OCI-LY7 (cell line): ENCODE results near the gene ISOC2.

Experiments used
- CTCF ChIP-seq: fragments of 200-600 bp; sonication (generic); conservative IDR thresholded peaks from 2 replicates; pipeline ENCODE4 v1.5.1; 2014; ENCODE audit warnings: mild to moderate bottlenecking, antibody characterized with exemption, low read length, moderate library complexity, mixed read lengths
- EZH2phosphoT487 ChIP-seq: fragments of 200-600 bp; sonication (generic); IDR thresholded peaks from 2 replicates; pipeline ENCODE4 v1.6.1; 2018; ENCODE audit warnings: low read depth, borderline replicate concordance, mild to moderate bottlenecking, mixed run types, antibody characterized with exemption, low read length, moderate library complexity, mixed read lengths

GRCh38 chr19:55503157-55503501 is 41.7 kb upstream of the ISOC2 start:
- no peak for TF ChIP-seq CTCF
- no peak for TF ChIP-seq EZH2phosphoT487
